ENCODE data around the gene STARD8.

- TF ChIP-seq, protein P1, sequence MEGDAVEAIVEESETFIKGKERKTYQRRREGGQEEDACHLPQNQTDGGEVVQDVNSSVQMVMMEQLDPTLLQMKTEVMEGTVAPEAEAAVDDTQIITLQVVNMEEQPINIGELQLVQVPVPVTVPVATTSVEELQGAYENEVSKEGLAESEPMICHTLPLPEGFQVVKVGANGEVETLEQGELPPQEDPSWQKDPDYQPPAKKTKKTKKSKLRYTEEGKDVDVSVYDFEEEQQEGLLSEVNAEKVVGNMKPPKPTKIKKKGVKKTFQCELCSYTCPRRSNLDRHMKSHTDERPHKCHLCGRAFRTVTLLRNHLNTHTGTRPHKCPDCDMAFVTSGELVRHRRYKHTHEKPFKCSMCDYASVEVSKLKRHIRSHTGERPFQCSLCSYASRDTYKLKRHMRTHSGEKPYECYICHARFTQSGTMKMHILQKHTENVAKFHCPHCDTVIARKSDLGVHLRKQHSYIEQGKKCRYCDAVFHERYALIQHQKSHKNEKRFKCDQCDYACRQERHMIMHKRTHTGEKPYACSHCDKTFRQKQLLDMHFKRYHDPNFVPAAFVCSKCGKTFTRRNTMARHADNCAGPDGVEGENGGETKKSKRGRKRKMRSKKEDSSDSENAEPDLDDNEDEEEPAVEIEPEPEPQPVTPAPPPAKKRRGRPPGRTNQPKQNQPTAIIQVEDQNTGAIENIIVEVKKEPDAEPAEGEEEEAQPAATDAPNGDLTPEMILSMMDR (conservative IDR thresholded peaks at IDR 0.05; ENCODE audit: low read depth, low read length) = no peak
- no peak for TF ChIP-seq EZH2 (IDR thresholded peaks at IDR 0.05; ENCODE audit: borderline replicate concordance, low read depth, low read length, poor library complexity, severe bottlenecking)
Observed at GRCh38 chrX:68726366-68726765, 78.9 kb downstream of the STARD8 start.
